ENCODE results near the gene LDLRAD1.

DNA sequence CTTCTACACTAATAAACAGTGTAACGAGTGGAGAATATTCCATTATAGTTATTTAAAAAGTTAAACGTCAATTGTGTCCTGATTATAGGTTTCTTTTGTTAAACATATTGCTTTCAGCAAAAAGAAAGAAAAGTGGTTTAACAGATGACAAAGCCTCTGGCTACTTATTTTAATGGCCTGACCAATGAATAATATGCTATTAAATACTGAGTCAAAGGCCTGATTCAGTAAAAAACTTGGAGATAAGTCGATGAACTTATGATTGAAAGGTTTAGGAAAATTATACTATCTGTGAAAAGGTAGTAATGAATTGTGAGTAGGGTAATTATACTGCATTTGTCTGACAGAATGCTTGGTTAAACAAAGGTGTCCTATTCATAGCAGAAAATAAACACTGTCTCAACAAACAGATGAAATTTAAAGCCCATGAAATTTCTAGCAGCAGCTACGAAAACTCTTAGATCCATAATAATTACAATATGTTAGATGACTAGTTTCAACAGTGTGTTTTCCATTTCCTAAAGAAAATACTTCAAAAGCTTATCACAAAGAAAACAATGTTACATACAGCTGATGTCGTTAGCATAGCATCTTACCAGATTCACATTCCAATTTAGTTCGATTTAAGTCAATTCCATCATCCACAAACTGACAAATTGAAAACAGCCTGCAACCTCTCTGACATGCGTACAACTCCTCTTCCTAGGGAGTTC, 28.8 kb upstream of the LDLRAD1 start:
- TF ChIP-seq JUNB (IDR thresholded peaks at IDR 0.05; ENCODE audit: unreplicated experiment) (no peak), POLR2AphosphoS5 (IDR thresholded peaks at IDR 0.05; ENCODE audit: low read depth) (no peak), EZH2 (IDR thresholded peaks at IDR 0.05; ENCODE audit: low read depth, unreplicated experiment) (no peak), EZH2phosphoT487 (IDR thresholded peaks at IDR 0.05; ENCODE audit: unreplicated experiment) (no peak)
- TF ChIP-seq, protein P1, sequence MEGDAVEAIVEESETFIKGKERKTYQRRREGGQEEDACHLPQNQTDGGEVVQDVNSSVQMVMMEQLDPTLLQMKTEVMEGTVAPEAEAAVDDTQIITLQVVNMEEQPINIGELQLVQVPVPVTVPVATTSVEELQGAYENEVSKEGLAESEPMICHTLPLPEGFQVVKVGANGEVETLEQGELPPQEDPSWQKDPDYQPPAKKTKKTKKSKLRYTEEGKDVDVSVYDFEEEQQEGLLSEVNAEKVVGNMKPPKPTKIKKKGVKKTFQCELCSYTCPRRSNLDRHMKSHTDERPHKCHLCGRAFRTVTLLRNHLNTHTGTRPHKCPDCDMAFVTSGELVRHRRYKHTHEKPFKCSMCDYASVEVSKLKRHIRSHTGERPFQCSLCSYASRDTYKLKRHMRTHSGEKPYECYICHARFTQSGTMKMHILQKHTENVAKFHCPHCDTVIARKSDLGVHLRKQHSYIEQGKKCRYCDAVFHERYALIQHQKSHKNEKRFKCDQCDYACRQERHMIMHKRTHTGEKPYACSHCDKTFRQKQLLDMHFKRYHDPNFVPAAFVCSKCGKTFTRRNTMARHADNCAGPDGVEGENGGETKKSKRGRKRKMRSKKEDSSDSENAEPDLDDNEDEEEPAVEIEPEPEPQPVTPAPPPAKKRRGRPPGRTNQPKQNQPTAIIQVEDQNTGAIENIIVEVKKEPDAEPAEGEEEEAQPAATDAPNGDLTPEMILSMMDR (conservative IDR thresholded peaks at IDR 0.05; ENCODE audit: low read depth in 2 of 2): no peak
- TF ChIP-seq, protein P2, sequence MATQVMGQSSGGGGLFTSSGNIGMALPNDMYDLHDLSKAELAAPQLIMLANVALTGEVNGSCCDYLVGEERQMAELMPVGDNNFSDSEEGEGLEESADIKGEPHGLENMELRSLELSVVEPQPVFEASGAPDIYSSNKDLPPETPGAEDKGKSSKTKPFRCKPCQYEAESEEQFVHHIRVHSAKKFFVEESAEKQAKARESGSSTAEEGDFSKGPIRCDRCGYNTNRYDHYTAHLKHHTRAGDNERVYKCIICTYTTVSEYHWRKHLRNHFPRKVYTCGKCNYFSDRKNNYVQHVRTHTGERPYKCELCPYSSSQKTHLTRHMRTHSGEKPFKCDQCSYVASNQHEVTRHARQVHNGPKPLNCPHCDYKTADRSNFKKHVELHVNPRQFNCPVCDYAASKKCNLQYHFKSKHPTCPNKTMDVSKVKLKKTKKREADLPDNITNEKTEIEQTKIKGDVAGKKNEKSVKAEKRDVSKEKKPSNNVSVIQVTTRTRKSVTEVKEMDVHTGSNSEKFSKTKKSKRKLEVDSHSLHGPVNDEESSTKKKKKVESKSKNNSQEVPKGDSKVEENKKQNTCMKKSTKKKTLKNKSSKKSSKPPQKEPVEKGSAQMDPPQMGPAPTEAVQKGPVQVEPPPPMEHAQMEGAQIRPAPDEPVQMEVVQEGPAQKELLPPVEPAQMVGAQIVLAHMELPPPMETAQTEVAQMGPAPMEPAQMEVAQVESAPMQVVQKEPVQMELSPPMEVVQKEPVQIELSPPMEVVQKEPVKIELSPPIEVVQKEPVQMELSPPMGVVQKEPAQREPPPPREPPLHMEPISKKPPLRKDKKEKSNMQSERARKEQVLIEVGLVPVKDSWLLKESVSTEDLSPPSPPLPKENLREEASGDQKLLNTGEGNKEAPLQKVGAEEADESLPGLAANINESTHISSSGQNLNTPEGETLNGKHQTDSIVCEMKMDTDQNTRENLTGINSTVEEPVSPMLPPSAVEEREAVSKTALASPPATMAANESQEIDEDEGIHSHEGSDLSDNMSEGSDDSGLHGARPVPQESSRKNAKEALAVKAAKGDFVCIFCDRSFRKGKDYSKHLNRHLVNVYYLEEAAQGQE (IDR thresholded peaks at IDR 0.05; ENCODE audit: unreplicated experiment): no peak
